Pancreas (tissue), 10 donors: ENCODE data around the gene IREB2. TPM values are rescaled to one million over a fixed set of nuclear protein-coding genes. Genes with fewer than 3 reads are reported as not detected.

Experiments
- ATAC-seq, 4 donors: fragments of 200-7000 bp; cut with Tn5 transposase; one replicate each; pipeline versions ENCODE4 v1.8.0 to v1.9.1; 2020; ENCODE audit warnings: mild to moderate bottlenecking in 4 of 4, moderate library complexity in 4 of 4
- DNase-seq, 6 donors: peaks; one replicate each; pipeline ENCODE4 v3.0.0-alpha.2; 2020
- FAIRE-seq: peaks from 2 replicates; lab custom pipeline; 2012; peaks lifted over from hg19 to GRCh38; lab: Jason Lieb, UNC
- H3K27ac ChIP-seq, 4 donors: fragments of 200-600 bp; sonication (generic); 1 replicate in 3 of 4; 2 replicates in 1 of 4; pipeline versions ENCODE4 v1.5.0 to v1.8.0; 2020
- H3K27me3 ChIP-seq, 4 donors: fragments of 200-600 bp; one replicate each; pipeline ENCODE4 v1.8.0; 2021
- H3K36me3 ChIP-seq, 3 donors: fragments of 200-600 bp; sonication (generic) in 1 of 3; one replicate each; pipeline versions ENCODE4 v1.5.0 to v1.8.0; 2020 to 2021
- H3K4me1 ChIP-seq, 3 donors: fragments of 200-600 bp; one replicate each; pipeline ENCODE4 v1.8.0; 2021
- H3K4me3 ChIP-seq, 4 donors: fragments of 200-600 bp; sonication (generic) in 2 of 4; one replicate each; pipeline versions ENCODE4 v1.5.0 to v1.8.0; 2020 to 2021
- H3K9me3 ChIP-seq, 4 donors: fragments of 200-600 bp; one replicate each; pipeline ENCODE4 v1.8.0; 2021
- CTCF ChIP-seq, 4 donors: fragments of 200-600 bp; sonication (generic) in 3 of 4; IDR thresholded peaks; one replicate each; pipeline versions ENCODE4 v1.5.0 to v1.8.0; 2021; ENCODE audit warnings: antibody characterized with exemption in 4 of 4
- WGBS, 2 donors: extraction: QIAGEN DNeasy Blood & Tissue Kit; methylation state at CpG; one replicate each; pipeline ENCODE4 v1.1.7; 2013; 5-methylcytosine and 5-hydroxymethylcytosine counted together
- intact Hi-C, 3 donors: fragments of 100-400 bp; cut with DNase I; formaldehyde crosslinking; loops; one replicate each; pipeline versions ENCODE4 v1.11.1 to v1.14.2; 2022
- polyA plus RNA-seq, 2 donors: library from polyadenylated mRNA; stranded (reverse); fragments of 200-250 nt; gene quantifications; one replicate each; pipeline ENCODE4 v1.2.3, GENCODE V29; 2013
- total RNA-seq, 6 donors: library from RNA; stranded (reverse); fragmentation: NEBNext Ultra II Directional in 4 of 6; extraction: Animal tissue kit (Norgen Biotek cat#: 25700) in 4 of 6; gene quantifications; one replicate each; pipeline versions ENCODE4 v1.2.1 to v1.2.4, GENCODE V29; 2021 to 2023
- donor health status: healthy with polysubstance abuse.
- donor health status: DM: no; HTN: no; CAD: no; lungs with moderate emphysema.
- donor health status: DM: no; HTN: no; CAD: no.
- donor health status: control.
- donor health status: control.
- donor health status: Bipolar disorder and iron deficiency.
- donor health status: DM: yes; HTN: yes; CAD: no.
- donor health status: DM: no; HTN: no; CAD: no.
- donor health status: DM: no; HTN: no; CAD: no.
- donor health status: DM: yes; HTN: yes; CAD: no.

Gene IREB2
- total and polyA plus RNA-seq, 8 donors, result 5.7 to 34.0 (median 19.2) TPM

- H3K4me1 ChIP-seq, result no peaks in the 10 kb centered on the region
- H3K36me3 ChIP-seq, result no peaks in the 10 kb centered on the region
- H3K27ac ChIP-seq, result no peak overlapping the region
- no peak for TF ChIP-seq CTCF (IDR thresholded peaks at IDR 0.05)
- DNase-seq (no peak), FAIRE-seq (no peak), ATAC-seq (no peak)
- H3K27me3 ChIP-seq, result no peaks in the 10 kb centered on the region
- intact Hi-C loops, result no loop called here
- WGBS, 2 donors, result 35 to 38% methylated on average over 1 of the region's 1 CpG
- no peaks in the 10 kb centered on the region for H3K9me3 ChIP-seq
- no peak overlapping the region for H3K4me3 ChIP-seq
These were observed 27.0 kb upstream of the IREB2 start for GRCh38 chr15:78411061-78411460.

- Histone ChIP-seq H3K4me1 (no peaks in the 10 kb centered on the region), H3K27ac (no peak overlapping the region), H3K36me3 (no peaks in the 10 kb centered on the region), H3K4me3 (no peak overlapping the region), H3K27me3 (no peaks in the 10 kb centered on the region), H3K9me3 (no peaks in the 10 kb centered on the region)
- TF ChIP-seq CTCF (IDR thresholded peaks at IDR 0.05), result no peak
- DNase-seq, result no peak
- intact Hi-C loops, result no loop called here
- ATAC-seq, result no peak
- WGBS, 2 donors, result 59 to 89% methylated on average over 3 of the region's 3 CpGs
- FAIRE-seq, result no peak
These were observed 23.3 kb upstream of the IREB2 start for GRCh38 chr15:78414621-78415250.

- TF ChIP-seq CTCF (IDR thresholded peaks at IDR 0.05), result no peak
- Histone ChIP-seq H3K27me3 (no peaks in the 10 kb centered on the region), H3K27ac (no peak overlapping the region), H3K4me3 (no peak overlapping the region), H3K9me3 (no peaks in the 10 kb centered on the region), H3K36me3 (no peaks in the 10 kb centered on the region), H3K4me1 (no peaks in the 10 kb centered on the region)
- no peak for ATAC-seq
- 47 to 55% methylated on average over 4 of the region's 4 CpGs for WGBS, 2 donors
- FAIRE-seq, result no peak
- intact Hi-C loops, result no loop called here
- no peak for DNase-seq
These were observed 22.7 kb upstream of the IREB2 start for GRCh38 chr15:78415284-78415683.

GRCh38 chr15:78417754-78418630 lies 20.0 kb upstream of the IREB2 start:
- intact Hi-C loops, result no loop called here
- TF ChIP-seq CTCF (IDR thresholded peaks at IDR 0.05), result no peak

GRCh38 chr15:78418686-78419085 lies 19.3 kb upstream of the IREB2 start:
- no peak for ATAC-seq

More at GRCh38 chr15:78417754-78418630, 20.0 kb upstream of the IREB2 start:
- WGBS, 2 donors, result 74 to 75% methylated on average over 8 of the region's 8 CpGs
- no peak for ATAC-seq
- H3K27me3 ChIP-seq, result no peaks in the 10 kb centered on the region
- DNase-seq, result no peak
- H3K27ac ChIP-seq, result no peak overlapping the region
- no peak for FAIRE-seq
- no peaks in the 10 kb centered on the region for H3K4me1 ChIP-seq
- H3K9me3 ChIP-seq, result no peaks in the 10 kb centered on the region
- no peaks in the 10 kb centered on the region for H3K36me3 ChIP-seq
- no peak overlapping the region for H3K4me3 ChIP-seq

More at GRCh38 chr15:78418686-78419085, 19.3 kb upstream of the IREB2 start:
- no peak for TF ChIP-seq CTCF (IDR thresholded peaks at IDR 0.05)
- FAIRE-seq (no peak), DNase-seq (no peak)
- H3K9me3 ChIP-seq, result no peaks in the 10 kb centered on the region
- no peak overlapping the region for H3K27ac ChIP-seq
- no peaks in the 10 kb centered on the region for H3K27me3 ChIP-seq
- no peak overlapping the region for H3K4me3 ChIP-seq
- intact Hi-C loops, result no loop called here
- H3K4me1 ChIP-seq, result no peaks in the 10 kb centered on the region
- H3K36me3 ChIP-seq, result no peaks in the 10 kb centered on the region
- 74 to 77% methylated on average over 9 of the region's 9 CpGs for WGBS, 2 donors
